GM19099 (cell line): ENCODE results near the gene SFN.

Experiments used
- POLR2A ChIP-seq: IDR thresholded peaks from 3 replicates; pipeline ENCODE4 v1.6.1; 2011; ENCODE audit warnings: low read depth; ENCODE audit not compliant: insufficient read length; ENCODE audit errors: extremely low read depth

SFN gene

GRCh38 chr1:26913389-26913753 lies 50.4 kb downstream of the SFN start:
- no peak for TF ChIP-seq POLR2A
